ENCODE data around the gene SPATA20. TPM values are rescaled to one million over a fixed set of nuclear protein-coding genes. Genes with fewer than 3 reads are reported as not detected.

Gene SPATA20
- total RNA-seq (2014; rRNA removed), result 82.7 and 84.9 TPM in 2 replicates
- 25.7 TPM for polyA plus RNA-seq (2012)

GRCh38 chr17:50547035-50547735 is at the start of gene SPATA20:
TSS of gene SPATA20 (plus strand) at chr17:50547174. CDS start at chr17:50547209, 35 bp downstream.
- DNase-seq (ENCODE audit: low read depth), result peak; percentile 79

GRCh38 chr17:50498021-50498874 is 48.7 kb upstream of the SPATA20 start:
- no peak for DNase-seq (ENCODE audit: low read depth)

- no peak for DNase-seq (ENCODE audit: low read depth)
Measured at GRCh38 chr17:50499270-50499669, 47.7 kb upstream of the SPATA20 start.

- DNase-seq (ENCODE audit: low read depth), result no peak
Measured at GRCh38 chr17:50499721-50500120, 47.3 kb upstream of the SPATA20 start.

- DNase-seq (ENCODE audit: low read depth), result peak; percentile 50
Measured at GRCh38 chr17:50501054-50501453, 45.9 kb upstream of the SPATA20 start.

GRCh38 chr17:50502301-50502990 is 44.5 kb upstream of the SPATA20 start:
- no peak for DNase-seq (ENCODE audit: low read depth)

GRCh38 chr17:50505591-50506130 is 41.3 kb upstream of the SPATA20 start:
- no peak for DNase-seq (ENCODE audit: low read depth)

- no peak for DNase-seq (ENCODE audit: low read depth)
Measured at GRCh38 chr17:50506298-50506697, 40.7 kb upstream of the SPATA20 start.

- peak; percentile 79 for DNase-seq (ENCODE audit: low read depth)
Measured at GRCh38 chr17:50507871-50508572, 39.0 kb upstream of the SPATA20 start, which contains the start of gene MYCBPAP. TSS of gene MYCBPAP (plus strand) at chr17:50508439. CDS start at chr17:50508675, 236 bp downstream.

- DNase-seq (ENCODE audit: low read depth), result no peak
Measured at GRCh38 chr17:50508573-50509460, 38.2 kb upstream of the SPATA20 start.

- DNase-seq (ENCODE audit: low read depth), result no peak
Measured at GRCh38 chr17:50511058-50511457, 35.9 kb upstream of the SPATA20 start.

GRCh38 chr17:50513495-50513894 is 33.5 kb upstream of the SPATA20 start:
- no peak for DNase-seq (ENCODE audit: low read depth)

- DNase-seq (ENCODE audit: low read depth), result no peak
Measured at GRCh38 chr17:50514388-50514787, 32.6 kb upstream of the SPATA20 start.

GRCh38 chr17:50514936-50515702 is 31.9 kb upstream of the SPATA20 start:
- DNase-seq (ENCODE audit: low read depth), result peak; percentile 74

- no peak for DNase-seq (ENCODE audit: low read depth)
Measured at GRCh38 chr17:50517011-50517410, 30.0 kb upstream of the SPATA20 start.

GRCh38 chr17:50517504-50518383 is 29.2 kb upstream of the SPATA20 start:
- no peak for DNase-seq (ENCODE audit: low read depth)

GRCh38 chr17:50518384-50519023 is 28.5 kb upstream of the SPATA20 start:
- no peak for DNase-seq (ENCODE audit: low read depth)
